T-helper 2 cell treated with Interferon-gamma antibody and Interleukin-4, amounts not matched to agents 5 μg/mL and 100 μg/mL, for 36 hours (primary cell): Measurements from ENCODE around the gene SKAP1.
A peak's percentile ranks its signal among the peaks of the same experiment; 100 is the strongest.
"Not testable (repeated sequence)": the region's sequence is repeated elsewhere in the genome, so short reads cannot be mapped to it uniquely, and the experiment has no call there.

Experiments used
- DNase-seq: peaks from one replicate; pipeline ENCODE4 v3.0.0; 2021; ENCODE audit warnings: low spot score
- H3K27ac Mint-ChIP-seq: one replicate; pipeline ENCODE4 v1.8.0; 2021; ENCODE audit warnings: mild to moderate bottlenecking, mixed read lengths
- H3K27me3 Mint-ChIP-seq: one replicate; pipeline ENCODE4 v1.8.0; 2021; ENCODE audit warnings: low read depth, mixed read lengths
- H3K36me3 Mint-ChIP-seq: one replicate; pipeline ENCODE4 v1.8.0; 2021; ENCODE audit warnings: low read depth, mixed read lengths
- H3K4me1 Mint-ChIP-seq: one replicate; pipeline ENCODE4 v1.8.0; 2021; ENCODE audit warnings: low read depth, mixed read lengths
- H3K4me3 Mint-ChIP-seq: one replicate; pipeline ENCODE4 v1.8.0; 2022; ENCODE audit warnings: mild to moderate bottlenecking, moderate library complexity, mixed read lengths
- H3K9me3 Mint-ChIP-seq: one replicate; pipeline ENCODE4 v1.8.0; 2021; ENCODE audit warnings: mixed read lengths

The SKAP1 gene

DNA sequence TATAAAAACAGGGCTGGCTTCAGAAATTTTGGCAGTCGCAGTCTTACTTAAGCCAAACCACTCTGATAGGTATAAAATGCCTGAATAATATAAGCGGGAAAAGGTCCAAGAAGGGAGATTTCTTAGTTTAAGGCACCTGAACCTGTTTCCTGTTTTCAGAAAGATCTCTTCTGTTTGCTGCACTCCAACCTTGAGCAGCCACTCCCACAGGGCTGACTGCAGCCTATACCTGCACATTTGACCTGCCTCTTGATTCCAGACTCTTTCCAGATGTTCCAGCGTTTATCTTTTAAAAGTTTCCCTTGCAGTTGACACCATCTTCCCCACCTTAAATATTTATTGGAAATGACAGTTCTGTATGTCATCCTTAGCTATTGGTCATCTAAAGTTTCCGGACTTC lies 132.2 kb downstream of the SKAP1 start:
- Mint-ChIP-seq H3K36me3 (peaks cover 16% of the 10 kb centered on the region), H3K27me3 (no peaks in the 10 kb centered on the region), H3K4me3 (no peak overlapping the region), H3K27ac (peak overlapping the region; percentile 6), H3K4me1 (peaks cover 62% of the 10 kb centered on the region), H3K9me3 (no peaks in the 10 kb centered on the region)
- DNase-seq: no peak

DNA sequence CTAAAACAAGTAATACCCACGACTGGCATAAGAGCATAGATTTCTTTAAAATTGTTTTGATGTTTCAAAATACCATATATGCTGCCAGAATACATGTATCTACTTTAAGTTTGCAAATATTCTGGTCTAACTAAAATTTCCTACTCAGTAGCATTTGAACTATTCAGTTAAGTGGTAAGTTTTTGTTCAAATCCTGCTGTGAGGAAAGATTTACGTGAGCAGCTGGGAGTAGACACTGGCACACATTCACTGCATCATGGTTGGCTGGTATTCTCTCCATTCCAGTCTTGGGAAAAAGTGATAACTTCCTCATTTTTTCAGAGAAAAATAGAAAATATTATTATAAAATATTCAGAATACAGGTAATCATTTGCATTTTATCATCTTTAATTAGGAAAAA lies 133.6 kb downstream of the SKAP1 start:
- peaks cover 61% of the 10 kb centered on the region for H3K4me1 Mint-ChIP-seq
- H3K9me3 Mint-ChIP-seq: no peaks in the 10 kb centered on the region
- H3K27ac Mint-ChIP-seq: no peak overlapping the region

GRCh38 chr17:48295362-48296288 lies 134.4 kb downstream of the SKAP1 start:
- Mint-ChIP-seq H3K4me3 (peak overlapping the region; percentile 83), H3K27me3 (no peaks in the 10 kb centered on the region), H3K36me3 (peaks cover 21% of the 10 kb centered on the region), H3K4me1 (peaks cover 56% of the 10 kb centered on the region), H3K9me3 (no peaks in the 10 kb centered on the region), H3K27ac (peak overlapping the region; percentile 86)
- no peak for DNase-seq

More for the DNA sequence above, 133.6 kb downstream of the SKAP1 start:
- peaks cover 18% of the 10 kb centered on the region for H3K36me3 Mint-ChIP-seq
- H3K4me3 Mint-ChIP-seq: no peak overlapping the region
- DNase-seq: no peak
- H3K27me3 Mint-ChIP-seq: no peaks in the 10 kb centered on the region

DNA sequence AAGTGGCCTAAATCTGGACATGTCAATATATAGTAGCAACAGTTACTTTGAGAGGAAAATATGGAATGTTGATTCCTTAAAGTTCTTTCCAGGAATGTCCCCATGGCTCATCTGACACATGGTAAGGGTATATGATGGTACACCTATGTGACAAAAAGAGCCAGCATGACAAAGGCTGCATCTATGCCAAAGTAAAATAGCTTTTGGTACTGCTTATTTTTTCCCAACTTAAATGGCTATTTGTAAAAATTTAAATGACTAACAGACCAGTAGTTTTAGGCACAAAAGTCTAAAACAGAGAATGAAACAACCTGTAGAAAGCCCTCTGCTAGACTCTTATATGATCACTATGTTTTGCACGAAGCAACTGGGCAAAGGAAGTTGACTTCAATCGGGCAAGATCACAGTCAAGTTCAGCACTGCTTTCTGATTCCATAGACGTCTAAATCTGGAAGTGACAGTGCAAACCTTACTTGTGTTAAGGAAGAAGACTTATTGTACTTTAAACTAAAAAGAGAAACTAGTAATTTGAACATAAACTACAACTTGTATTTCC lies 135.1 kb downstream of the SKAP1 start:
- Mint-ChIP-seq H3K27me3 (no peaks in the 10 kb centered on the region), H3K36me3 (peaks cover 18% of the 10 kb centered on the region), H3K27ac (peak overlapping the region; percentile 86), H3K4me3 (peak overlapping the region; percentile 83), H3K9me3 (no peaks in the 10 kb centered on the region), H3K4me1 (peaks cover 53% of the 10 kb centered on the region)
- DNase-seq: no peak

- no peaks in the 10 kb centered on the region for H3K9me3 Mint-ChIP-seq
- peaks cover 47% of the 10 kb centered on the region for H3K4me1 Mint-ChIP-seq
- DNase-seq: no peak
- peak overlapping the region; percentile 83 for H3K4me3 Mint-ChIP-seq
- peak overlapping the region; percentile 86 for H3K27ac Mint-ChIP-seq
- peaks cover 14% of the 10 kb centered on the region for H3K36me3 Mint-ChIP-seq
- H3K27me3 Mint-ChIP-seq: no peaks in the 10 kb centered on the region
Measured at GRCh38 chr17:48294020-48294805, 135.8 kb downstream of the SKAP1 start.

DNA sequence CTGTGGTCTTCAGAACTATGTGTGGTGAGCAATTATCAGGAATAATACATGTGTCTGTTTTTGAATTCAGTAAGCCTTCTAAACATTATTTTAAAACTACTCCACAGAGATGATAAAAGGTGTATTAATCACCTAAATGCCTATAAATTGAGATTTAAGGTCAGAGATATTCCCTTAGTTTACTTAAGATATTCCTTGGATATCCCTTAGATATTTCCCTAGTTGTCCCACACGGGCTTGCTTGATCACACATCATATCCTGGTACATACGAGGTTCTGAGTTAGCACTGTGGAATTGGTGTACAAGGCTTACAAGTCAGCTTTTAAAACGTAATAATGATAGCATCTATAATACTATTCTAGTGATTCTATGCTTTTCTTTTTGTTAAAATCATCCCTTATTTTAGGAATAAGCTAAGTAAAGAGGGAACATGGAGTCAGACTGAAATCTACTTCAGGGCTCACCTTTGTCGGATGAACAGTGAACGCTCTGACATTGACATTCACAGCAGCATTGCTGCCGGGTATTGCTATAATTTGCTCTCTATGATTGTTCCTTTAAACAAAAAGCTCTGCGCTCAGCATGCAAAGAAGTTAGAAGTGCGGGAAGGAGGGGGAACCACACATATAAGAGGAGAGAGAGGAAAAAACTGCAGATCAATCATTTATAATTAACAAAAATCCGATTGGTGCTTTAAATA lies 136.5 kb downstream of the SKAP1 start:
- peaks cover 43% of the 10 kb centered on the region for H3K4me1 Mint-ChIP-seq
- peaks cover 11% of the 10 kb centered on the region for H3K36me3 Mint-ChIP-seq
- H3K27ac Mint-ChIP-seq: peak overlapping the region; percentile 49
- no peaks in the 10 kb centered on the region for H3K9me3 Mint-ChIP-seq
- H3K27me3 Mint-ChIP-seq: no peaks in the 10 kb centered on the region
- peak overlapping the region; percentile 45 for H3K4me3 Mint-ChIP-seq
- no peak for DNase-seq

GRCh38 chr17:48290378-48290777 lies 139.6 kb downstream of the SKAP1 start:
- Mint-ChIP-seq H3K4me1 (peaks cover 21% of the 10 kb centered on the region), H3K27ac (no peak overlapping the region), H3K36me3 (peaks cover 19% of the 10 kb centered on the region)

GRCh38 chr17:48286917-48287316 lies 143.1 kb downstream of the SKAP1 start:
- not testable (repeated sequence) for H3K4me1 Mint-ChIP-seq, H3K27ac Mint-ChIP-seq, DNase-seq, H3K4me3 Mint-ChIP-seq, H3K9me3 Mint-ChIP-seq, H3K27me3 Mint-ChIP-seq
- peaks cover 11% of the 10 kb centered on the region for H3K36me3 Mint-ChIP-seq

More at GRCh38 chr17:48290378-48290777, 139.6 kb downstream of the SKAP1 start:
- no peaks in the 10 kb centered on the region for H3K27me3 Mint-ChIP-seq
- H3K4me3 Mint-ChIP-seq: no peak overlapping the region
- no peak for DNase-seq
- no peaks in the 10 kb centered on the region for H3K9me3 Mint-ChIP-seq

DNA sequence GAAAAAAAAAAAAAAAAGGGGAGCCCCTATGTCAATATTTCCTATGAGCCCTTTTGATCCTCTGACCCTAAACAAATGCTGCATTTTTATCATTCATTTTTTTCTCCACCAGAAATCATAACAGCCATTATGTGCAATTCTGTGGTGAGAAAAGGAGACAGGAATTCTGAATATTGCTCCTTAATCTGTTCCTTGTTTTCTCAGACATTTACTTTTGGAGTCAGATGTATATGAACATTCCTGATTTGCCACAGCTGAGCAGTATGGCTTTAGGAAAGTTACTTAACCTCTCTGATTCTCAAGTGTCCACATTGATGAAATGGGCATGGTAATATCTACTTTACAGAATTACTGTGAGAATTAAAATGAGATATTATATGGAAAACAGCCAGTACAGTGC lies 144.4 kb downstream of the SKAP1 start:
- Mint-ChIP-seq H3K9me3 (no peaks in the 10 kb centered on the region), H3K27me3 (no peaks in the 10 kb centered on the region), H3K27ac (no peak overlapping the region), H3K4me1 (peaks cover 4% of the 10 kb centered on the region), H3K4me3 (no peak overlapping the region), H3K36me3 (peaks cover 9% of the 10 kb centered on the region)
- DNase-seq: no peak

GRCh38 chr17:48283907-48284306 lies 146.1 kb downstream of the SKAP1 start:
- no peak for DNase-seq
- no peak overlapping the region for H3K27ac Mint-ChIP-seq
- H3K4me1 Mint-ChIP-seq: peaks cover 2% of the 10 kb centered on the region
- no peak overlapping the region for H3K4me3 Mint-ChIP-seq
- no peaks in the 10 kb centered on the region for H3K9me3 Mint-ChIP-seq
- peaks cover 13% of the 10 kb centered on the region for H3K36me3 Mint-ChIP-seq
- no peaks in the 10 kb centered on the region for H3K27me3 Mint-ChIP-seq

DNA sequence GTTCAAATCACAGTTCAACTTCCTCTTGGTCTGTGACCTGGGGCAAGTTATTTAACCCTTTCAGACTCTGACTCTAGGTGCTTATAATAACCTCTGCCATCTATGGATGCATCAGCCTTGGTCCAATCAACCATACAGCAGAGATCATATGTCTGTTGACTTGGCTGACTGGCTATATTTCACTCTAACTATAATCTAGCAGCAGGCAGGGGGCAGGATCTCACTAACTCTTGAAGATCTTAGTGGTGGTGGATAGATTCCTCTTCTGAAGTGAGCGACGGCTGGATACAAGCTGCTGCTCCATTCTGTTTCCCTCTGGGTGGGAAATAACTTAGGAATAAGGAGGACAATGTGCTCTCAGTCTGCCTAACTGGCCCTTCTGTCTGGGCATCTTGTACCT lies 146.6 kb downstream of the SKAP1 start:
- Mint-ChIP-seq H3K27me3 (no peaks in the 10 kb centered on the region), H3K4me3 (no peak overlapping the region), H3K9me3 (no peaks in the 10 kb centered on the region), H3K36me3 (peaks cover 15% of the 10 kb centered on the region), H3K27ac (no peak overlapping the region), H3K4me1 (peaks cover 2% of the 10 kb centered on the region)
- no peak for DNase-seq

DNA sequence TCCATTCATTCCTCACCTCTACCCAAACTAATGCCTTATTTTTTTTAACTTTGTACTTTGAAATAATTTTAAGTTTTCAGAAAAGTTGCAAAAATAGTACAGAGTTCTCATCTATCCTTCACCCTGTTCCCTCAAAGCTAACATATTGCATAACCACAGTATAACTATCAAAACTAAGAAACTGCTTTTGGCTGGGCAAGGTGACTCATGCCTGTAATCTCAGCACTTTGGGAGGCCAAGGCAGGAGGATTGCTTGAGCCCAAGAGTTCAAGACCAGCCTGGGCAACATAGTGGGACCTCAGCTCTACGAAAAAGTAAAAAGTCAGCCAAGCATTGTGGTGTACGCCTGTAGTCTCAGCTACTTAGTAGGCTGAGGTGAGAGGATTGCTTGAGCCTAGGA lies 147.7 kb downstream of the SKAP1 start:
- Mint-ChIP-seq H3K36me3 (peaks cover 15% of the 10 kb centered on the region), H3K27ac (no peak overlapping the region), H3K4me1 (peaks cover 2% of the 10 kb centered on the region), H3K9me3 (no peaks in the 10 kb centered on the region), H3K4me3 (no peak overlapping the region), H3K27me3 (no peaks in the 10 kb centered on the region)
- no peak for DNase-seq

GRCh38 chr17:48278760-48279491 lies 151.1 kb downstream of the SKAP1 start:
- Mint-ChIP-seq H3K36me3 (peaks cover 15% of the 10 kb centered on the region), H3K4me3 (no peak overlapping the region), H3K9me3 (no peaks in the 10 kb centered on the region), H3K27ac (no peak overlapping the region), H3K27me3 (no peaks in the 10 kb centered on the region), H3K4me1 (peaks cover 6% of the 10 kb centered on the region)
- DNase-seq: no peak
